Breast epithelium (tissue), 3 donors: ENCODE results near the gene AP3M1.

ENCODE experiments used
- POLR2AphosphoS5 ChIP-seq, 3 donors: sonication (generic); formaldehyde crosslinking; IDR thresholded peaks; one replicate each; pipeline ENCODE4 v1.6.1; 2017; ENCODE audit warnings: antibody characterized with exemption in 3 of 3
- TF ChIP-seq, protein P1 (sequence below), 3 donors: fragments of 450-650 bp; IDR thresholded peaks; one replicate each; pipeline ENCODE4 v1.5.1; 2016 to 2017; ENCODE audit warnings: antibody characterized with exemption in 3 of 3, mild to moderate bottlenecking in 3 of 3, moderate library complexity in 3 of 3

DNA sequence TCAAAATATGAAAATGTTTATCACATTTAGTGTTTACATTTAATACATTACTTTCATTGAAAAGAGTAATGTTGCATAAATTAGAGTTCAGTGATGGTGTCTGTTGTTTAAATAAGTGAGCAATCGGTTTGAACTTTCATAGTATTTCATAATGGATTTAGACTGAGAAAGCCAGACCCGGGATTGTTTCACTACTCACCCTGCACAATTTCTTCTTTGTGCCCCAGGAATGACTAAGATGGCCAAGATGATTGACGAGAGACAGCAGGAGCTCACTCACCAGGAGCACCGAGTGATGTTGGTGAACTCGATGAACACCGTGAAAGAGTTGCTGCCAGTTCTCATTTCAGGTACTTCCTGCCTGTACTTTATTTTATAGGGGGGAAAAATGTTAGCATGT lies 78.1 kb downstream of the AP3M1 start:
- TF ChIP-seq, protein P1, sequence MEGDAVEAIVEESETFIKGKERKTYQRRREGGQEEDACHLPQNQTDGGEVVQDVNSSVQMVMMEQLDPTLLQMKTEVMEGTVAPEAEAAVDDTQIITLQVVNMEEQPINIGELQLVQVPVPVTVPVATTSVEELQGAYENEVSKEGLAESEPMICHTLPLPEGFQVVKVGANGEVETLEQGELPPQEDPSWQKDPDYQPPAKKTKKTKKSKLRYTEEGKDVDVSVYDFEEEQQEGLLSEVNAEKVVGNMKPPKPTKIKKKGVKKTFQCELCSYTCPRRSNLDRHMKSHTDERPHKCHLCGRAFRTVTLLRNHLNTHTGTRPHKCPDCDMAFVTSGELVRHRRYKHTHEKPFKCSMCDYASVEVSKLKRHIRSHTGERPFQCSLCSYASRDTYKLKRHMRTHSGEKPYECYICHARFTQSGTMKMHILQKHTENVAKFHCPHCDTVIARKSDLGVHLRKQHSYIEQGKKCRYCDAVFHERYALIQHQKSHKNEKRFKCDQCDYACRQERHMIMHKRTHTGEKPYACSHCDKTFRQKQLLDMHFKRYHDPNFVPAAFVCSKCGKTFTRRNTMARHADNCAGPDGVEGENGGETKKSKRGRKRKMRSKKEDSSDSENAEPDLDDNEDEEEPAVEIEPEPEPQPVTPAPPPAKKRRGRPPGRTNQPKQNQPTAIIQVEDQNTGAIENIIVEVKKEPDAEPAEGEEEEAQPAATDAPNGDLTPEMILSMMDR (IDR thresholded peaks at IDR 0.05) = no peak
- TF ChIP-seq POLR2AphosphoS5 (IDR thresholded peaks at IDR 0.05) = no peak
